Gastroesophageal sphincter (tissue), 4 donors: ENCODE data around the gene THSD4. TPM values are rescaled to one million over a fixed set of nuclear protein-coding genes. Genes with fewer than 3 reads are reported as not detected.
"Not testable (repeated sequence)": the region's sequence is repeated elsewhere in the genome, so short reads cannot be mapped to it uniquely, and the experiment has no call there.

ENCODE experiments used
- ATAC-seq: fragments of 150-250 bp; one replicate; pipeline ENCODE4 v1.9.1; 2016; ENCODE audit warnings: mild to moderate bottlenecking, moderate library complexity
- H3K27ac ChIP-seq, 4 donors: fragments of 200-600 bp; sonication (generic) in 3 of 4; 1 replicate in 3 of 4; 2 replicates in 1 of 4; pipeline ENCODE4 v1.5.1; 2016 to 2019
- H3K27me3 ChIP-seq: fragments of 200-600 bp; sonication (generic); one replicate; pipeline ENCODE4 v1.5.1; 2019
- H3K36me3 ChIP-seq, 2 donors: fragments of 200-600 bp; sonication (generic); one replicate each; pipeline ENCODE4 v1.5.1; 2019; ENCODE audit warnings: control low read depth in 1 of 2
- H3K4me1 ChIP-seq, 3 donors: fragments of 200-600 bp; sonication (generic); 1 replicate in 2 of 3; 2 replicates in 1 of 3; pipeline ENCODE4 v1.5.1; 2016 to 2019; ENCODE audit warnings: control low read depth in 2 of 3
- H3K4me3 ChIP-seq, 2 donors: fragments of 200-600 bp; sonication (generic); one replicate each; pipeline ENCODE4 v1.5.1; 2019; ENCODE audit warnings: mild to moderate bottlenecking in 1 of 2, moderate library complexity in 1 of 2
- H3K9me3 ChIP-seq, 3 donors: fragments of 200-600 bp; sonication (generic); one replicate each; pipeline ENCODE4 v1.5.1; 2017 to 2019; ENCODE audit warnings: control low read depth in 2 of 3
- CTCF ChIP-seq, 4 experiments: fragments of 200-600 bp in 2 of 4; fragments of 450-650 bp in 2 of 4; sonication (generic) in 1 of 4; IDR thresholded peaks; one replicate each; pipeline ENCODE4 v1.5.1; 2017 to 2019; ENCODE audit warnings: antibody characterized with exemption in 4 of 4, mild to moderate bottlenecking in 2 of 4, moderate library complexity in 2 of 4
- EP300 ChIP-seq: sonication (generic); formaldehyde crosslinking; IDR thresholded peaks from one replicate; pipeline ENCODE4 v1.6.1; 2017; ENCODE audit warnings: antibody characterized with exemption, mild to moderate bottlenecking
- POLR2A ChIP-seq, 2 donors: fragments of 450-650 bp; IDR thresholded peaks; one replicate each; pipeline ENCODE4 v1.6.1; 2017; ENCODE audit warnings: antibody characterized with exemption in 2 of 2, mild to moderate bottlenecking in 2 of 2, moderate library complexity in 1 of 2
- POLR2AphosphoS5 ChIP-seq: sonication (generic); formaldehyde crosslinking; IDR thresholded peaks from one replicate; pipeline ENCODE4 v1.6.1; 2017; ENCODE audit warnings: antibody characterized with exemption
- WGBS, 2 donors: methylation state at CpG; one replicate each; pipeline ENCODE4 v1.1.5; 2018; ENCODE audit warnings: low coverage in 1 of 2; 5-methylcytosine and 5-hydroxymethylcytosine counted together
- total RNA-seq, 4 donors: library from RNA; depleted of rRNA; stranded (reverse); fragments of >200 nt; gene quantifications; one replicate each; pipeline ENCODE4 v1.1.0, GENCODE V29; 2016

Gene THSD4
- total RNA-seq, 4 donors from 2014 or later = 4.6 to 28.5 (median 17.6) TPM

- no peaks in the 10 kb centered on the region for H3K9me3 ChIP-seq
- peaks cover 0 to 19% (median 0%) of the 10 kb centered on the region in 3 donors for H3K4me1 ChIP-seq
- H3K4me3 ChIP-seq = no peak overlapping the region
- H3K27me3 ChIP-seq = no peaks in the 10 kb centered on the region
- ATAC-seq = no peak
- H3K36me3 ChIP-seq = no peaks in the 10 kb centered on the region
- 83 to 94% methylated on average over 3 to 5 of the region's 9 CpGs for WGBS, 2 donors
- TF ChIP-seq EP300 (no peak), POLR2AphosphoS5 (no peak), CTCF (IDR thresholded peaks at IDR 0.05) (no peak), POLR2A (IDR thresholded peaks at IDR 0.05) (no peak)
- no peak overlapping the region for H3K27ac ChIP-seq
These were observed 86.2 kb downstream of the THSD4 start for GRCh38 chr15:71201477-71201876.

GRCh38 chr15:71202712-71203111 lies 87.4 kb downstream of the THSD4 start:
- 83 to 100% methylated on average over 3 of the region's 6 CpGs for WGBS, 2 donors
- peaks cover 0 to 19% (median 0%) of the 10 kb centered on the region in 3 donors for H3K4me1 ChIP-seq
- H3K4me3 ChIP-seq = no peak overlapping the region
- H3K27ac ChIP-seq = no peak overlapping the region
- no peaks in the 10 kb centered on the region for H3K27me3 ChIP-seq
- ATAC-seq = no peak
- no peaks in the 10 kb centered on the region for H3K9me3 ChIP-seq
- no peak for TF ChIP-seq EP300
- no peak for TF ChIP-seq CTCF (IDR thresholded peaks at IDR 0.05)
- no peak for TF ChIP-seq POLR2AphosphoS5
- TF ChIP-seq POLR2A (IDR thresholded peaks at IDR 0.05) = no peak
- H3K36me3 ChIP-seq = no peaks in the 10 kb centered on the region

GRCh38 chr15:71203586-71204474 lies 88.6 kb downstream of the THSD4 start:
- H3K9me3 ChIP-seq = no peaks in the 10 kb centered on the region
- no peaks in the 10 kb centered on the region for H3K36me3 ChIP-seq
- H3K4me3 ChIP-seq = no peak overlapping the region
- WGBS, 2 donors = 47 to 61% methylated on average over 7 to 12 of the region's 13 CpGs
- H3K4me1 ChIP-seq = peaks cover 0 to 12% (median 0%) of the 10 kb centered on the region in 3 donors
- ATAC-seq = no peak
- H3K27ac ChIP-seq = no peak overlapping the region
- TF ChIP-seq POLR2AphosphoS5 (no peak), CTCF (IDR thresholded peaks at IDR 0.05) (no peak), POLR2A (IDR thresholded peaks at IDR 0.05) (no peak), EP300 (no peak)
- no peaks in the 10 kb centered on the region for H3K27me3 ChIP-seq

GRCh38 chr15:71207141-71207540 lies 91.9 kb downstream of the THSD4 start:
- TF ChIP-seq POLR2A (IDR thresholded peaks at IDR 0.05) (no peak), POLR2AphosphoS5 (no peak), CTCF (IDR thresholded peaks at IDR 0.05) (no peak), EP300 (no peak)
- Histone ChIP-seq H3K4me1 (peaks cover 0 to 9% (median 0%) of the 10 kb centered on the region in 3 donors), H3K9me3 (no peaks in the 10 kb centered on the region), H3K36me3 (no peaks in the 10 kb centered on the region), H3K27me3 (no peaks in the 10 kb centered on the region), H3K4me3 (no peak overlapping the region), H3K27ac (no peak overlapping the region)
- 93 to 100% methylated on average over 4 of the region's 4 CpGs for WGBS, 2 donors
- ATAC-seq = no peak

- WGBS, 2 donors = 90 to 97% methylated on average over 4 of the region's 4 CpGs
- Histone ChIP-seq H3K4me3 (no peak overlapping the region), H3K27ac (no peak overlapping the region), H3K4me1 (no peaks in the 10 kb centered on the region), H3K27me3 (no peaks in the 10 kb centered on the region), H3K9me3 (no peaks in the 10 kb centered on the region), H3K36me3 (no peaks in the 10 kb centered on the region)
- TF ChIP-seq POLR2AphosphoS5 (no peak), EP300 (no peak), CTCF (IDR thresholded peaks at IDR 0.05) (no peak), POLR2A (IDR thresholded peaks at IDR 0.05) (no peak)
- ATAC-seq = no peak
These were observed 96.9 kb downstream of the THSD4 start for GRCh38 chr15:71212146-71212545.

- not testable (repeated sequence) for H3K27me3 ChIP-seq, H3K9me3 ChIP-seq, ATAC-seq, H3K4me3 ChIP-seq, H3K27ac ChIP-seq, H3K36me3 ChIP-seq
- 98 to 100% methylated on average over 6 of the region's 8 CpGs for WGBS, 2 donors
- peaks cover 0 to 13% (median 0%) of the 10 kb centered on the region in 3 donors for H3K4me1 ChIP-seq
These were observed 98.7 kb downstream of the THSD4 start for GRCh38 chr15:71213943-71214342.
